GM12873 (cell line): Measurements from ENCODE around the gene POMGNT1.

Source experiments
- CTCF ChIP-seq: IDR thresholded peaks from 2 replicates; pipeline ENCODE4 v1.5.1; 2012; ENCODE audit warnings: low read depth, mild to moderate bottlenecking, moderate library complexity, low read length, control low read depth; ENCODE audit not compliant: insufficient read depth; ENCODE audit errors: missing control alignments

Gene POMGNT1

GRCh38 chr1:46191033-46191701, 7.1 kb downstream of the POMGNT1 start:
- no peak for TF ChIP-seq CTCF

- no peak for TF ChIP-seq CTCF
These were observed 7.7 kb downstream of the POMGNT1 start for GRCh38 chr1:46190539-46190938.

GRCh38 chr1:46188295-46189030, 9.8 kb downstream of the POMGNT1 start:
- TF ChIP-seq CTCF, result peak; percentile 13

GRCh38 chr1:46187106-46187869, 10.9 kb downstream of the POMGNT1 start:
- TF ChIP-seq CTCF, result no peak

GRCh38 chr1:46186076-46186475, 12.2 kb downstream of the POMGNT1 start:
- TF ChIP-seq CTCF, result no peak

- TF ChIP-seq CTCF, result no peak
These were observed 13.1 kb downstream of the POMGNT1 start for GRCh38 chr1:46184920-46185658.
